ENCODE measurements around the gene CAMK2G.

Gene CAMK2G

GRCh38 chr10:73911553-73912004, 37.2 kb upstream of the CAMK2G start:
- H3K79me2 ChIP-seq (ENCODE audit: insufficient read depth, low read length) = no peaks in the 10 kb centered on the region
- no peak overlapping the region; the same call in 1 of the 2 replicates for H3K9ac ChIP-seq (ENCODE audit: low read length)

GRCh38 chr10:73910764-73911552, 36.6 kb upstream of the CAMK2G start, which contains the start of gene PLAU:
PLAU (plus strand) TSS chr10:73911132; CDS start chr10:73911556, 424 bp downstream.
- Histone ChIP-seq H2AFZ (ENCODE audit: low read length) (no peak within 1 kb of the TSS), H3K79me2 (ENCODE audit: insufficient read depth, low read length) (no peaks in the 10 kb centered on the region), H3K9me2 (ENCODE audit: low read depth, low read length) (no peaks in the 10 kb centered on the region), H3K27ac (ENCODE audit: low read depth, low read length, poor library complexity, severe bottlenecking) (no peak within 1 kb of the TSS), H3K27me3 (ENCODE audit: insufficient read depth, low read length) (peaks cover under 1% of the 10 kb centered on the region; the same call in 1 of the 2 replicates), H3K4me3 (ENCODE audit: low read depth, low read length, poor library complexity, severe bottlenecking) (peak within 1 kb of the TSS; percentile 45), H3F3A (ENCODE audit: insufficient read depth, low read length) (no peaks in the 10 kb centered on the region), H3K36me3 (ENCODE audit: insufficient read depth, low read length) (no peaks in the 10 kb centered on the region), H3K4me1 (ENCODE audit: insufficient read depth, low read length, severe bottlenecking) (peaks cover 20% of the 10 kb centered on the region), H4K20me1 (ENCODE audit: insufficient read depth, low read length) (no peaks in the 10 kb centered on the region), H3K9me3 (ENCODE audit: low read length) (no peaks in the 10 kb centered on the region), H3K9ac (ENCODE audit: low read length) (peak within 1 kb of the TSS; percentile 24; the same call in 1 of the 2 replicates), H3K4me2 (ENCODE audit: low read length) (peak within 1 kb of the TSS; percentile 74)
- no peak; the same call in 1 of the 2 replicates for TF ChIP-seq CTCF (IDR thresholded peaks at IDR 0.05; ENCODE audit: low read length)
- TF ChIP-seq EZH2 (IDR thresholded peaks at IDR 0.05; ENCODE audit: borderline replicate concordance, low read length) = no peak

More at GRCh38 chr10:73911553-73912004, 37.2 kb upstream of the CAMK2G start:
- Histone ChIP-seq H3K4me3 (ENCODE audit: low read depth, low read length, poor library complexity, severe bottlenecking) (peak overlapping the region; percentile 45), H3K36me3 (ENCODE audit: insufficient read depth, low read length) (no peaks in the 10 kb centered on the region; the same call in 1 of the 2 replicates), H3K4me1 (ENCODE audit: insufficient read depth, low read length, severe bottlenecking) (peaks cover 20% of the 10 kb centered on the region), H3K4me2 (ENCODE audit: low read length) (peak overlapping the region; percentile 74), H3K9me3 (ENCODE audit: low read length) (no peaks in the 10 kb centered on the region), H2AFZ (ENCODE audit: low read length) (no peak overlapping the region), H3K9me2 (ENCODE audit: low read depth, low read length) (no peaks in the 10 kb centered on the region), H3K27ac (ENCODE audit: low read depth, low read length, poor library complexity, severe bottlenecking) (no peak overlapping the region), H4K20me1 (ENCODE audit: insufficient read depth, low read length) (no peaks in the 10 kb centered on the region), H3F3A (ENCODE audit: insufficient read depth, low read length) (no peaks in the 10 kb centered on the region), H3K27me3 (ENCODE audit: insufficient read depth, low read length) (peaks cover 6% of the 10 kb centered on the region; the same call in 1 of the 2 replicates)
- no peak for TF ChIP-seq EZH2 (IDR thresholded peaks at IDR 0.05; ENCODE audit: borderline replicate concordance, low read length)
- no peak for TF ChIP-seq CTCF (IDR thresholded peaks at IDR 0.05; ENCODE audit: low read length)

- no peaks in the 10 kb centered on the region for H3K9me3 ChIP-seq (ENCODE audit: low read length)
- peak overlapping the region; percentile 74 for H3K4me2 ChIP-seq (ENCODE audit: low read length)
- no peak for TF ChIP-seq EZH2 (IDR thresholded peaks at IDR 0.05; ENCODE audit: borderline replicate concordance, low read length)
- TF ChIP-seq CTCF (IDR thresholded peaks at IDR 0.05; ENCODE audit: low read length) = no peak; the same call in 1 of the 2 replicates
- H3K27me3 ChIP-seq (ENCODE audit: insufficient read depth, low read length) = no peaks in the 10 kb centered on the region
- no peaks in the 10 kb centered on the region for H3K36me3 ChIP-seq (ENCODE audit: insufficient read depth, low read length)
- H3K4me1 ChIP-seq (ENCODE audit: insufficient read depth, low read length, severe bottlenecking) = peaks cover 20% of the 10 kb centered on the region
- peak overlapping the region; percentile 24; the same call in 1 of the 2 replicates for H3K9ac ChIP-seq (ENCODE audit: low read length)
- H3K9me2 ChIP-seq (ENCODE audit: low read depth, low read length) = no peaks in the 10 kb centered on the region
- H3K27ac ChIP-seq (ENCODE audit: low read depth, low read length, poor library complexity, severe bottlenecking) = no peak overlapping the region
- peak overlapping the region; percentile 45 for H3K4me3 ChIP-seq (ENCODE audit: low read depth, low read length, poor library complexity, severe bottlenecking)
- no peaks in the 10 kb centered on the region for H3F3A ChIP-seq (ENCODE audit: insufficient read depth, low read length)
- H4K20me1 ChIP-seq (ENCODE audit: insufficient read depth, low read length) = no peaks in the 10 kb centered on the region
- H3K79me2 ChIP-seq (ENCODE audit: insufficient read depth, low read length) = no peaks in the 10 kb centered on the region
- no peak overlapping the region for H2AFZ ChIP-seq (ENCODE audit: low read length)
These were observed 36.0 kb upstream of the CAMK2G start for GRCh38 chr10:73910401-73910763.
